Spinal cord (tissue), 10 donors: ENCODE data around the gene RBBP6. TPM values are rescaled to one million over a fixed set of nuclear protein-coding genes. Genes with fewer than 3 reads are reported as not detected.

Source experiments
- DNase-seq, 6 donors: peaks; one replicate each; pipeline versions ENCODE4 v3.0.0 to v3.0.0-alpha.2; 2013 to 2015; ENCODE audit warnings: low spot score in 6 of 6, low read depth in 4 of 6
- H3K27ac ChIP-seq: one replicate; pipeline ENCODE4 v1.5.1; 2013; ENCODE audit warnings: low read depth, low read length, control low read depth
- H3K27me3 ChIP-seq: one replicate; pipeline ENCODE4 v1.6.1; 2013; ENCODE audit warnings: low read length; ENCODE audit not compliant: control insufficient read depth, insufficient read depth
- H3K36me3 ChIP-seq: one replicate; pipeline ENCODE4 v1.6.1; 2013; ENCODE audit warnings: low read length; ENCODE audit not compliant: control insufficient read depth, insufficient read depth
- H3K4me1 ChIP-seq: one replicate; pipeline ENCODE4 v1.6.1; 2013; ENCODE audit warnings: low read length; ENCODE audit not compliant: control insufficient read depth, insufficient read depth
- H3K4me3 ChIP-seq: one replicate; pipeline ENCODE4 v1.5.1; 2013; ENCODE audit warnings: low read depth, low read length, control low read depth
- H3K9me3 ChIP-seq: one replicate; pipeline ENCODE4 v1.6.1; 2013; ENCODE audit warnings: low read length; ENCODE audit not compliant: control insufficient read depth, insufficient read depth
- WGBS: methylation state at CpG from one replicate; pipeline ENCODE4 v1.1.5; 2013; ENCODE audit warnings: missing lambda C conversion rate; ENCODE audit not compliant: insufficient coverage; 5-methylcytosine and 5-hydroxymethylcytosine counted together
- polyA plus RNA-seq, 2 donors: library from polyadenylated mRNA; unstranded; fragments of 120-200 nt; gene quantifications; one replicate each; pipeline ENCODE4 v1.2.1, GENCODE V29; 2013; ENCODE audit not compliant: insufficient read length in 2 of 2
- total RNA-seq, 2 donors: library from RNA; depleted of rRNA in 1 of 2; stranded (reverse); fragments of 120-200 nt in 1 of 2; fragments of >200 nt in 1 of 2; gene quantifications; one replicate each; pipeline versions ENCODE4 v1.2.3 to v1.2.4, GENCODE V29; 2013 to 2014
- donor health status: healthy.

RBBP6 gene
- total and polyA plus RNA-seq, 4 donors = 30.1 to 69.0 (median 52.6) TPM

GRCh38 chr16:24522751-24523150 lies 16.6 kb upstream of the RBBP6 start:
- no peaks in the 10 kb centered on the region for H3K4me1 ChIP-seq
- WGBS = 88% methylated on average over 4 of the region's 13 CpGs
- no peak for DNase-seq

DNA sequence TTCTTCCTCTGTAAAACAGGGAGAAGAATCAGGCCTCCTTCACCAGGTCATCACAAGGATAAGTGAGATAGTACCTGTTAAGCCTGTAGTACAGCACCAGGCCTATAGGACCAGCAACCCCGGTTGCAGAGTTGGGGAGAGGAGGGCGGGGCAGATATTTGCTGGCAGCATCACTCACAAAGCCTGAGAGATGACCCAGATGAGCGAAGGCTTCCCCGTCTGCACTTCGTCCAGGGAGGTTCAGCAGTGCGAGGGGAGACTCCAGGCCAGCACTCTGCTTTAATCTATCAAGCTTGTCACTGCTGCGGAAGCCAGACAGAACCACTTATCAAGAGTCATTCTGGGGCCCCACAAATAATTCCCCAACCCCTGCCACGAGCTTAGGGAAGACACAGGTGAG lies 15.8 kb upstream of the RBBP6 start:
- Histone ChIP-seq H3K27ac (no peak overlapping the region), H3K36me3 (no peaks in the 10 kb centered on the region), H3K9me3 (no peaks in the 10 kb centered on the region), H3K4me1 (no peaks in the 10 kb centered on the region), H3K4me3 (no peak overlapping the region), H3K27me3 (no peaks in the 10 kb centered on the region)
- 65% methylated on average over 7 of the region's 8 CpGs for WGBS
- no peak for DNase-seq

More at GRCh38 chr16:24522751-24523150, 16.6 kb upstream of the RBBP6 start:
- H3K4me3 ChIP-seq = no peak overlapping the region
- no peak overlapping the region for H3K27ac ChIP-seq
- H3K36me3 ChIP-seq = no peaks in the 10 kb centered on the region
- H3K9me3 ChIP-seq = no peaks in the 10 kb centered on the region
- H3K27me3 ChIP-seq = no peaks in the 10 kb centered on the region

DNA sequence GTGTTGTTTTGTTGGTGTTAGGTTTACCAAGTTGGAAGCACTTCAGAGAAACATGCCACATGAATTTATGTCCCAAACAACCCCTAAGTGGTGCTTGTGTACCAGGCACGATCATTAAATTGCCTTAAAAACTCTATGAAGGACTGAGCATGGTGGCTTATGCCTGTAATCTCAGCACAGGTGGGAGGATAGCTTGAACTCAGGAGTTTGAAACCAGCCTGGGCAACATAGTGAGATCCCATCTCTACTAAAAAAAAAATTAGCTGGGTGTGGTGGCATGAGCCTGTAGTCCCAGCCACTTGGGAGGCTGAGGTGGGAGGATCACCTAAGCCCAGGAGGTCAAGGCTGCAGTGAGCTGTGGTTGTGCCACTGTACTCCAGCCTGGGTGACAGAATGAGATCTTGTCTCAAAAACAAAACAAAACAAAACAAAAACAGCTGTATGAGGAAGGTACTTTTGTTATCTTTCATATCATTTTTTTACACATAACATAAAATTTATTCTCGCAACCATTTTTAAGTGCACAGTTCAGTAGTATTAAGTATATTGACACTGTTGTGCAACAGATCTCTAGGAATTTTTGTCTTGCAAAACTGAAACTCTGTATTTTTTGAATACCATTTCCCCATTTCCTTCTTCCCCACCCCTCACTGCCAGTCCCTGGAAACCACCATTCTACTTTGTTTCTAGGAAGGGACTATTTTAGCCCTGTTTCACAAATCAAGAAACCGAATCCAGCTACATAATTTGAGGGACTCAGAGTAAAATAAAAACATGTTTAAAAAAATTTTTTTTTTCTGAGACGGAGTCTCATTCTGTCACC lies 14.3 kb upstream of the RBBP6 start:
- 100% methylated on average over 1 of the region's 4 CpGs for WGBS
- Histone ChIP-seq H3K4me3 (no peak overlapping the region), H3K27ac (no peak overlapping the region), H3K4me1 (no peaks in the 10 kb centered on the region), H3K27me3 (no peaks in the 10 kb centered on the region), H3K36me3 (no peaks in the 10 kb centered on the region), H3K9me3 (no peaks in the 10 kb centered on the region)
- no peak for DNase-seq

DNA sequence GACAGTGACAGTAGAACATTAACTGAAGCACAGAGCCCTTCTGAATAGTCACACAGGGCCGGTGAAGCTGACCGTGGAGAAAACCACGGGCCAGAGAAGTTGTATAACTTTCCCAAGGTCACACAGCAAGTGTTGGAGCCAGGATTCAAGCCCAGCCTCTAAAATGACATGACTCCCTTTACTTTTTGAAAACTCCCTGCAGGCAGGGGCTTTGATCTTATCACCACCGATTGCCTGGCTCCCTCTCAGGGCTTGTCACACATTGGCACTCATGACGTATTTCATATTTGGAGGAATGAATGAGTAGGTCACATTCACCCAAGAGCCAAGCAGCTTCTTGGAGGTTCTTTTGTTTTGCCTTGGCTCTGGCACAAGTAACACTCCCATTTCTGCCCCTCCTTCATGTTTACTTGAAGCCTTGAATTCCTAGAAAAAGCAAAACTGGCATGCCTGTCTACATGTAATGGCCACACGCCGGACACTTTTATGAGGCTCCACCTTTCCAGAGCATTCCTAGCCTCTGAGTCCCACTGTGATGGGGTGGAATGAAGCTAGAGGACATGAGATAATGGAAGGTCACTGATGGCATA lies 13.3 kb upstream of the RBBP6 start:
- no peak for DNase-seq
- no peaks in the 10 kb centered on the region for H3K36me3 ChIP-seq
- 86% methylated on average over 3 of the region's 7 CpGs for WGBS
- no peak overlapping the region for H3K27ac ChIP-seq
- H3K27me3 ChIP-seq = no peaks in the 10 kb centered on the region
- H3K4me1 ChIP-seq = no peaks in the 10 kb centered on the region
- no peaks in the 10 kb centered on the region for H3K9me3 ChIP-seq
- H3K4me3 ChIP-seq = no peak overlapping the region

DNA sequence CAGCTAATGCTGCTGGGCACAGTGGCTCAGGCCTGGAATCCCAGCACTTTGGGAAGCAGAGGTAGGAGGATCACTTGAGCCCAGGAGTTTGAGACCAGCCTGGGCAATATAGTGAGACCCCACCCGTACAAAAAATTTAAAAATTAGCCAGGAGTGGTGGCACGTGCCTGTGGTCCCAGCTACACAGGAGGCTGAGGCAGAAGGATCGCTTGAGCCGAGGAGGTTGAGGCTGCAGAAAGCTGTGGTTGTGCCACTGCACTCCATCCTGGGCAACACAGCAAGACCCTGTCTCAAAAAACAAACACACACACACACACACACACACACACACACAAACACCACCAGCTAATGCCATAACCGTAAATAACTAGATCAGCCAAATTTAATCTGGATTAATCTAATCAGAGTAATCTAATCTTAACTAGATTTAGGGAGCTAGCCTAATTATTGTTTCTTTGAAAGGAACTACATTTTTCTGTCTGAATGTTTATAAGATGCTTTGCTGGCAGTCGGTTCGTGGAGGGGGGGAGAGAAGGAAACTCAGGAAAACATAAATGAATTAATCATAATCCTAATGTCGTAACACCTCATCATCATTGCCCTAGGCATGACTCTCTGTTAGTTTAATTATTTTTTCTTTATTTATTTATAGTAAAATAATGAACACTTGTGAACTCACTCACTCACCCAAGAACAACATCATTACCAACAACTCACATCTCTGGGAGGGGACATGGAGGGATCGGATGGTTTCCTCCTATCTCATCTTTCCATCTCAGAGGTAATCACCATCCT lies 12.5 kb upstream of the RBBP6 start:
- Histone ChIP-seq H3K9me3 (no peaks in the 10 kb centered on the region), H3K36me3 (no peaks in the 10 kb centered on the region), H3K27ac (no peak overlapping the region), H3K27me3 (no peaks in the 10 kb centered on the region), H3K4me3 (no peak overlapping the region), H3K4me1 (no peaks in the 10 kb centered on the region)
- 97% methylated on average over 4 of the region's 9 CpGs for WGBS
- DNase-seq = no peak

GRCh38 chr16:24531166-24531565 lies 8.2 kb upstream of the RBBP6 start:
- Histone ChIP-seq H3K4me3 (no peak overlapping the region), H3K27ac (no peak overlapping the region), H3K27me3 (no peaks in the 10 kb centered on the region), H3K4me1 (no peaks in the 10 kb centered on the region), H3K9me3 (no peaks in the 10 kb centered on the region), H3K36me3 (no peaks in the 10 kb centered on the region)
- WGBS = no CpG with 5 or more reads among the region's 1 CpG
- DNase-seq = peak in 1 of 6 donors; percentile 65

- H3K27me3 ChIP-seq = no peaks in the 10 kb centered on the region
- no peak for DNase-seq
- no peak overlapping the region for H3K4me3 ChIP-seq
- no peak overlapping the region for H3K27ac ChIP-seq
- no peaks in the 10 kb centered on the region for H3K36me3 ChIP-seq
- H3K4me1 ChIP-seq = peaks cover 8% of the 10 kb centered on the region
- H3K9me3 ChIP-seq = no peaks in the 10 kb centered on the region
These were observed 4.7 kb upstream of the RBBP6 start for GRCh38 chr16:24534620-24535019.

GRCh38 chr16:24535827-24536226 lies 3.5 kb upstream of the RBBP6 start:
- no CpG with 5 or more reads among the region's 4 CpGs for WGBS
- DNase-seq = no peak
- H3K4me1 ChIP-seq = peaks cover 8% of the 10 kb centered on the region
- no peaks in the 10 kb centered on the region for H3K9me3 ChIP-seq
- H3K4me3 ChIP-seq = no peak overlapping the region
- no peak overlapping the region for H3K27ac ChIP-seq
- H3K27me3 ChIP-seq = no peaks in the 10 kb centered on the region
- H3K36me3 ChIP-seq = no peaks in the 10 kb centered on the region

DNA sequence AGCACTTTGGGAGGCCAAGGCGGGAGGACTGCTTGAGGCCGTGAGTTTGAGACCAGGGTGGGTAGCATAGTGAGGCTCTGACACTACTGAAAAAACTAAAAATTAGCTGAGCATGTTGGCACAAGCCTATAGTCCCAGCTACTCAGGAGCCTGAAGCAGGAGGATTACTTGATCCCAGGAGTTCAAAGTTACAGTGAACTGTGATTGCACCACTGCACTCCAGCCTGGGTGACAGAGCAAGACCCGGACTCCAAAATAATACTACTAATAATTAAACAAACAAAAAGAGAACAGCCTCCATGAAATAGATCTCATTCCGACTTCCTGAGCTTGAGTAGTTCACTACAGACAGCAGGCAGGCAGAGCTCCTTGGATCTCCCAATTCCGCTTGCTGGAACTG lies 2.7 kb upstream of the RBBP6 start:
- no peak for DNase-seq
- 90% methylated on average over 3 of the region's 5 CpGs for WGBS
- H3K27me3 ChIP-seq = no peaks in the 10 kb centered on the region
- peaks cover 8% of the 10 kb centered on the region for H3K4me1 ChIP-seq
- no peak overlapping the region for H3K4me3 ChIP-seq
- H3K27ac ChIP-seq = no peak overlapping the region
- no peaks in the 10 kb centered on the region for H3K9me3 ChIP-seq
- H3K36me3 ChIP-seq = no peaks in the 10 kb centered on the region
